ENCODE measurements around the gene VPS51.
"Not testable (repeated sequence)": the region's sequence is repeated elsewhere in the genome, so short reads cannot be mapped to it uniquely, and the experiment has no call there.

VPS51 gene

GRCh38 chr11:65117206-65118096 lies 21.4 kb downstream of the VPS51 start, which contains the start of gene ZNHIT2:
ZNHIT2 (minus strand) TSS chr11:65117701; CDS start chr11:65117653, 48 bp downstream.
- DNase-seq (ENCODE audit: low read depth, low spot score), result peak; percentile 93
- peak within 1 kb of the TSS; percentile 93 for H3K27ac ChIP-seq

DNA sequence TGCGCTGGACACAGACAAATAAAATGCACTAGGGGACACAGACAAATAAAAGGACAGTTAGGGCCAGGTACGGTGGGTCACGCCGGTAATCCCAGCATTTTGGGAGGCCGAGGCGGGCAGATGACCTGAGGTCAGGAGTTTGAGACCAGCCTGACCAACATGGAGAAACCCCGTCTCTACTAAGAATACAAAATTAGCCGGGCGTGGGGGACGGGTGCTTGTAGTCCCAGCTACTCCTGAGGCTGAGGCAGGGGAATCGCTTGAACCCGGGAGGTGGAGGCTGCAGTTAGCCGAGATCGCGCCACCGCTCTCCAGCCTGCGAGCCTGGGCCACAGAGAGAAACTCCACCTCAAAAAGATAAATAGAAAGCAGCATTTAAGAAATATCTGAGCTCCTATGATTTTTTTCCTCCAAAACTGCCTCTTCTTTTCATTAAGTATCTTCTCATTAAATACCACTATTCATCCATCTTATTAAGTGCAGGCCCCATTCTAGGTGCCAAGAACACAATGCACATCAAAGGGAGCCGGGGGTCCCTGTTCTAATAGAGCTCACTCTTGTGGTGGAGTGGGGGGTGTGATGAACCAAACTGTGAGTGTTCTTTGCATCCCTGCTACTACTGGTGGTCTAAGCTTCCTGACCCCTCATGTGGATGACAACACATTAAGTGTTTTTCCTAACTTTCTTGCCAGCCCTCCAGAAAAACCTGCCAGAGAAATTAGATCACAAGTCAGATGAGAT lies 22.3 kb downstream of the VPS51 start:
- peak overlapping the region; percentile 93 for H3K27ac ChIP-seq
- DNase-seq (ENCODE audit: low read depth, low spot score), result no peak

DNA sequence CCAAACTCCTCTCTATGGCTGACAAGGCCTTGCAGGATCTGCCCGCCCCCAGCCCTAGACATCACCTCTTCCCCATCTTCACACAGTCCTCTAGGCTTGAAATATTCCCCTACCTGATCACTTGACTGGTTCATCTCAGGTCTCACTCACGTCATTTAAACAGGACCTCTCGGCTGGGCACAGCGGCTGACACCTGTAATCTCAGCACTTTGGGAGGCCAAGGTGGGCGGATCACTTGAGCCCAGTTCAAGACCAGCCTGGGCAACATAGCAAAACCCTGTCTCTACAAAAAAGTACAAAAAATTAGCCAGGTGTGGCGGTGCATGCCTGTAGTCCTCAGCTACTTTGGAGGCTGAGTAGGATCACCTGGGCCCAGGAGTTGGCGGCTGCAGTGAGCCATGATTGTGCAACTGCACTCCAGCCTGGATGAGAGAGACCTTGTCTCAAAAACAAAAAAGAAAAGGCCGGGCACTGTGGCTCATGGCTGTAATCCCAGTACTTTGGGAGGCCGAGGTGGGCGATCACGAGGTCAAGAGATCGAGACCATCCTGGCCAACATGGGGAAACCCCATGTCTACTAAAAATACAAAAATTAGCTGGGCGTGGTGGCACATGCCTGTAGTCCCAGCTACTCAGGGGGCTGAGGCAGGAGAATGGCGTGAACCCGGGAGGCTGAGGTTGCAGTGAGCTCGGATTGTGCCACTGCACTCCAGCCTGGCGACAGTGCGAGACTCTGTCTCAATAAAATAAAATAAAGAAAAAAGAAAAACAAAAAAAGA lies 23.1 kb downstream of the VPS51 start:
- H3K27ac ChIP-seq, result peak overlapping the region; percentile 93
- DNase-seq (ENCODE audit: low read depth, low spot score), result not testable (repeated sequence)

DNA sequence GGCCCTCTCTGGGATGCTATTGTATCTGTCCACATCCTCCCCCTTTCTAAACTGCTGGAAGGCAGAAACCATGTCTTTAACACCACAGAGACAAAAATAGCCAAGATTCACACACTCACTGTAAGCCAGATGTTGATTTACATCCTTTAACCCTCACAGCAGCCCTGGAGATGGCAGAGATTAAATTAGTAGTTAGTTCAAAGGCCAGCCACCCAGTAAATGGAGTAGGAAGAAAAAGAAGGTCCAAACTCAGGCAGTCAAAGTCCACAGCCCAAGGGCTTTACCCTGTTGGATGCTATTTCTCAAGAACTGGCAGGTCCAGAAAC lies 23.6 kb downstream of the VPS51 start:
- peak overlapping the region; percentile 93 for H3K27ac ChIP-seq
- no peak for DNase-seq (ENCODE audit: low read depth, low spot score)

DNA sequence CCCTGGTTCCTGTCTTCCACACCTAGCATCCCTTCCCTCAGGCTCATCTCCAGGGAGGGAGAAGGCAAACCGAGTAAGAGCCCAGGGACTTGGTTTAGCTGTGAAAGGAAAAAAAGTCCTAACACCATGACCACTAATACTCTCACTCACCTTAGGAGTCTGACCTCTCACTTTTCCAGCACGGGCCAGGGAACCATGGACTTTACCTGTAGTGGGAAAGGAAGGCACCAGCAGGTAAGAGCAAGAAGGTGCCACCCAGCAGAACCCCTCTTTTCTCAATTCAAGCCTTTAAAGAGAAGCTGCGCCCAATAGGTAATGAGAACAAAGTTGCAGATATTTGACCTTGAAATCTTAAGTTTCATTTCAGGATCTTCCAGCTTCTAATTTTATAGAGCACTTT lies 24.8 kb downstream of the VPS51 start:
- DNase-seq (ENCODE audit: low read depth, low spot score), result no peak
- peak overlapping the region; percentile 93 for H3K27ac ChIP-seq

- no peak for DNase-seq (ENCODE audit: low read depth, low spot score)
- peak overlapping the region; percentile 93 for H3K27ac ChIP-seq
Observed at GRCh38 chr11:65121447-65121864, 25.4 kb downstream of the VPS51 start.

- peak; percentile 93 for DNase-seq (ENCODE audit: low read depth, low spot score)
- peak within 1 kb of the TSS; percentile 93 for H3K27ac ChIP-seq
Observed at GRCh38 chr11:65121865-65122696, 26.1 kb downstream of the VPS51 start, which contains the start of the genes FAU and MRPL49. FAU (minus strand) TSS chr11:65122134; CDS start chr11:65121813, 321 bp downstream. MRPL49 (plus strand) TSS chr11:65122321; CDS start chr11:65122347, 26 bp downstream.

GRCh38 chr11:65124480-65125196 lies 28.6 kb downstream of the VPS51 start:
- H3K27ac ChIP-seq, result no peak overlapping the region
- DNase-seq (ENCODE audit: low read depth, low spot score), result no peak

GRCh38 chr11:65125197-65126056 lies 29.4 kb downstream of the VPS51 start:
- no peak for DNase-seq (ENCODE audit: low read depth, low spot score)
- H3K27ac ChIP-seq, result no peak overlapping the region

DNA sequence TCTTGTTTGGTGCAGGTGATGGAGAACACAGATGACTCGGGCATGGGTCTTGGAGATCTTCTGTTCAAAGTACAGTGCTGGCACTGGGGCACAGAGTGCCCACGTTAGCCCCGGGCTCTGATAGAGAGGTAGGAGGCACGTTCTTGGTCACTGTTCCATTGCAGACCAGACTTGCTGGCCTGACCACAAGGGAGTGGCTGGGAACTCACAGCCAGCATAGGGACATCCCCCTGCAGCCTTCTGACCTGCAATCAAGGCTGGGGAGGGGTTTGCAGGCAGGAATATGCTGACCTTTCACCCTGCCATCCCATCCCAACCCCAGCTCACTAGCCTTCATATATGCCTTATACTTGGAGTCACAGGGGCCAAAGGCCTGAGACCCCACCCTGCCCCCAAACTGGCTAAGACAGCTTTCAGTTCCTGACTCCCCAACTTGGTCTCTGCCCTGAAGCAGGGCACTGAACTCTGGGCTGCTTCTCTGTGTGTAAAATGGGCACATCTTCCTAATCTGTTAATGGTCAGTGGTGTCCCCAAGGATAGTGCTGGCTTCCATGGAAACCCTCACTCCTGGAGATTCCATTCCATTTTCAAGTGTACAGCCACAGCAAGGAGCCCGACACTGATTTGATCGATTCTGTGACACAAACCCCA lies 30.7 kb downstream of the VPS51 start:
- H3K27ac ChIP-seq, result no peak overlapping the region
- no peak for DNase-seq (ENCODE audit: low read depth, low spot score)

DNA sequence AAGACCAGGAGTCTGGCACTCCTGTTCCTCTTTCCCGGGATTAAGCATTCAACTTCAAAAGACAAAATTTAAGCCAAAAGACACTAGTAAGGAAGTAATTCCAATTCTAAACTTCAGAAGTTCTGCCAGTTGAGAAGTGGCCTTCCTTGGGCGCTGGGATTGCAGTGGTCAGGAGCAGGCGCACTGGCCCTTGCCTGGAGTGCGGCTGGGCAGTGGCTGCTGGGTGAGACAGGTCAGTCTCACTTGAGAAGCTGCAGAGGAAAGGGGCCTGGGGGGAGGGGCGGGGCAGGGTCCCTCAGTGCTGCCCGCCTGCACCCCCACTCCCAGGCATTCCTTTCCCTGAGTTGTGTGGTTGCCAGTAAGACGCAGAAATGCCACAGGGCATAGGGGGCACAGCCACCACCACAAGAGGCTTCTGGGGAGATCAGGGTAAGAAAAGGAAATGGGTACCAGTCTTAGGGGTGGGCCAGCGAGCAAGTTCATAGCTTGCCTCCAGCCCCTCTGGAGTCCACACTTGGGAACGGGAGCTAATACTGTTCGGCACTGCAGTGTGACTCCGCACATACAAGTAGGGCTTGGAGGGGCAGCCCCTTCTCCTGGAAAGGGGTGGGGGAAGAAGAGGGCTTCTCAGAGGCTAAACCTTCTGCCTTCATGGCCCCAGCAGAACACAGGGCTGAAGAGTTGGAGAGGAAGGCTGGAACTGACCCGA lies 31.6 kb downstream of the VPS51 start:
- no peak overlapping the region for H3K27ac ChIP-seq
- no peak for DNase-seq (ENCODE audit: low read depth, low spot score)

- no peak overlapping the region for H3K27ac ChIP-seq
- DNase-seq (ENCODE audit: low read depth, low spot score), result no peak
Observed at GRCh38 chr11:65128182-65129145, 32.5 kb downstream of the VPS51 start.

DNA sequence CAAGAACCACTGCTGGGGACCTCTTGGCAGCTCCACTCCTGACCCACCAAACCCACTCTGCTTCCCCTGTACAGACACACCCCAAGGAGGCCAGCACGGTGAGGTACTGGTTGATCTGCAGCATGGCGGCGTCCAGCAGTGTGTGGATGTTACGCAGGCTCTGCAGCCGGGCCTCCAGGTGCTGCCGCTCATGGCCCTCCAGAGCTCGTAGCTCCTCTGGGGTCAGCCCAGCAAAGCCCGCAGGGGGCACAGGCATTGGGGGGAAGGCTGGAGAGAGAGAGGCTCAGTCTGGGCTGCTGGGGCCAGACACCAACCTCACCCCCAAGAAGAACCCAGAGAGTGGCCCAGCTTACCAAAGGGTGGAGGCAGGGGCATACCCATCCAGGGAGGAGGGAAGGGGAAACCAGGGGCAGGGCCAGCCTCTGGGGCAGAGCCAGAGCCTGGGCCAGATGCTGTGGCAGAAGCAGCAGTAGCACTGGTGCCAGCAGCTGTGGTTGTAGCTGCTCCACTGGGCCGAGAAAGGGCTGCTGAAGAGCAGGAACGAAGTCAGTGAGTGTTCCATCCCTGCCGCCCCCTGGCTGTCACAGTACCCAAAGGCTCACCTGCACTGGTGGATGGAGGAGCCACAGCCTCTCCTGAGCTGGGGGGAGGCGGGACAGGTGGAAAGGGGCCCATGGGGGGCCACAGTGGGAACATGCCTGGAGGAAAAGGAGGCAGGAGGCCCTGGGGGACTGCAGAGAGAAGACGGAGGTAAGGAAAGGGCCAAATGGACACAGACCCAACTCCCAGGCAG lies 33.8 kb downstream of the VPS51 start:
- no peak overlapping the region for H3K27ac ChIP-seq
- DNase-seq (ENCODE audit: low read depth, low spot score), result no peak

- DNase-seq (ENCODE audit: low read depth, low spot score), result no peak
- no peak overlapping the region for H3K27ac ChIP-seq
Observed at GRCh38 chr11:65130631-65131416, 34.8 kb downstream of the VPS51 start.

Measured in epithelial cell of prostate (primary cell).